ENCODE measurements around the gene SECTM1. TPM values are rescaled to one million over a fixed set of nuclear protein-coding genes. Genes with fewer than 3 reads are reported as not detected.
A peak's percentile ranks its signal among the peaks of the same experiment; 100 is the strongest.

SECTM1 gene
- total RNA-seq, 1 experiment from 2014 or later = 0.50 TPM

DNA sequence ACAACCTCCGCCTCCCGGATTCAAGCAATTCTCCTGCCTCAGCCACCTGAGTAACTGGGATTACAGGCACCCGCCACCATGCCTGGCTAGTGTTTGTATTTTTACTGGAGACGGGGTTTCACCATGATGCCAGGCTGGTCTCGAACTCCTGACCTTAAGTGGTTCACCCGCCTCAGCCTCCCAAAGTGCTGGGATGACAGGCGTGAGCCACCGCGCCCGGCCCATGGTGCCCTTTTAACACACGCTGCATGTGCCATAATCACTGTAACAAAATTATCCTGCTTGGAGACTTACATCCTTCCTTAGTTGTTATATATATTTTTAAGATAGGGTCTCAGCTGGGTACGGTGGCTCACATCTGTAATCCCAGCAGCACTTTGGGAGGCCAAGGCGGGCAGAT is 21.6 kb downstream of the SECTM1 start:
- in situ Hi-C loops (cut with HindIII; ENCODE audit: low pct_unique_long_range_greater_than_20kb, low sequenced_read_pairs) = no loop called here
- DNase-seq (ENCODE audit: low read depth, low spot score) = no peak

DNA sequence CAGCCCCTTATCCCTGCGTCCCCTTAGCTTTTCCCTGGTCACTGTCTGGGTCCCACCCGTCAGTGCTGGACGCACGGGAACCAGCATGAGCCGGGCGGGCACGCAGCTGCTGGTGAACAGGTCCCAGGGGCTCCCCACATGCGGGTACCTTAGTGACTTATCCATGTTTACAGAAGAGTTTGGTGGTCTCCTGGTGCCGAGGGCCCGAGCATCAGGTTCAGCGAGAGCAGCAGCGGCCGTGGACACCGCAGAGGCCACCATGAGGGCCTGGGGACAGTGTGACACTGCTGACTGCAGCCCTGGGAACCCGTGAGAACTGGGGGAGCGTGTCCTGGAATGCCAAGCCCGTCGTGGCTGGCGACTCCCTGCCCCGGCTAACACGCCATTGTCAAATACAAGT is 22.7 kb downstream of the SECTM1 start:
- DNase-seq (ENCODE audit: low read depth, low spot score) = no peak
- in situ Hi-C loops (cut with HindIII; ENCODE audit: low pct_unique_long_range_greater_than_20kb, low sequenced_read_pairs) = no loop called here

- in situ Hi-C loops (cut with HindIII; ENCODE audit: low pct_unique_long_range_greater_than_20kb, low sequenced_read_pairs) = no loop called here
- no peak for DNase-seq (ENCODE audit: low read depth, low spot score)
Measured at GRCh38 chr17:82309656-82310570, 23.7 kb downstream of the SECTM1 start.

DNA sequence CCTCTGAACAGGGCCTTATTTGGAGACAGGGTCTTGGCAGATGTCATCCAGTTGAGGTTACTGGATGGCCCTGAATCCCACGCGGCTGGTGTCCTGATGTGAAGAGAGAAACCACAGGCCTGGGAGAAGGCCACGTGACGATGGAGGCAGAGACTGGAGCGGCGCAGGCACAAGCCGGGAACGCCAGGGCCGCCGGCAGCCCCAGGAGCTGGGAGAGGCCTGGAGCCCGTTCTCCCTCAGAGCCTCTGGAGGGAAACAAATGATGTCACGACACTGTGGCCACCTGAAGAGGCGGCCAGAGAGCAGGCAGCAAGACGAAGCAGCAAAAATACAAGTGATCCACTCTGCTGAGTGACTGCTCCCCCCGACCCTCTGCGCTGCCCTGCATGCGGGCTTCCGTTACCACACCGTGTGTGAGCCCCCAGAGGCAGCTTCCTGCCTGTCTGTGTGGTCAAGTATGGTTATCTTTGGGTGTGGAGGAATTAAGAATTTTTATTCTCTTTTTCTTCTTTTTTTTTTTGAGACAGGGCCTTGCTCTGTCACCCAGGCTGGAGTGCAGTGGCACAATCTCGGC is 27.8 kb downstream of the SECTM1 start:
- no peak for DNase-seq (ENCODE audit: low read depth, low spot score)
- in situ Hi-C loops (cut with HindIII; ENCODE audit: low pct_unique_long_range_greater_than_20kb, low sequenced_read_pairs) = no loop called here

DNA sequence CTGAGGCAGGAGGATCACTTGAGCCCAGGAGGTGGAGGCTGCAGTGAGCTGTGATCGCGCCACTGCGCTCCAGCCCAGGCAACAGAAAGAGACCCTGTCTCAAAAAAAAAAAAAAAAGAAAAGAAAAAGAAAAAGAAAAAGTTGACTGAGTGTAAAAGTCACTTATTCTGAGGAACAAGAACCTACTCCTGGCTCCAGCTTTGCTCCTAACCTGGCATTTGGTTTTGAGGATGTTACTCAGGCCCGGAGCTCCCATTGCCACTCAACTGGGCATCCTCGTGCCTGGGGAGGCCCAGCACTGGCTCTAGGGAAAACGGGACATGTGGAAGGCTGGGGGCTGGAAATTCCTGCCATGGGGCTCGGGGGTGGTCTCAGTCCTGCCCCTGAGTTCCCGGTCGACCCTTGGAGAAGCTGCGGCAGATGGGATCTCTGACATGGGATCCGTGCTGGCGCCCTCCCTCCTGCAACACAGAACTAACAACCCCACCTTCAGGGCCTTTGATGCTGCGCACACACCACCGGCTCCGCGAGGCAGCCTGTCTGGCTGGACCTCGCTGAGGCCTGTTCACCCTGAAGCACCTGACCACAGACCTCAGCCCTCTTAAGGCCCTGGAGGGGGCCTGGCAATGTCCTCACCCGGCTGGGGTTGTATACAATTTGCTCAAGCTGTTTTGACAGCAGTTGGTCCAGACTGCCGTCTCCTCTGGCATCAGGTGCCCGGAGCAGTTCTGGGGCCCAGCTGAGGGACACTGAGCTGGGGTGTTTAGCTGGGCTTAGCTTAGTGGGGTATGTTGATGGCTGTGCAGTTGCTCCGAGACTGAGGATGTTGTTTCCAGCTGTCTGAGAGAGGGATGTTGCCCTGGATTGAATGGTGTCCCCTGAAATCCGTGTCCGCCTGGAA is 28.5 kb downstream of the SECTM1 start:
- no peak for DNase-seq (ENCODE audit: low read depth, low spot score)
- in situ Hi-C loops (cut with HindIII; ENCODE audit: low pct_unique_long_range_greater_than_20kb, low sequenced_read_pairs) = no loop called here

GRCh38 chr17:82303944-82304808 is 29.4 kb downstream of the SECTM1 start:
- DNase-seq (ENCODE audit: low read depth, low spot score) = no peak

GRCh38 chr17:82302991-82303943 is 30.3 kb downstream of the SECTM1 start:
- in situ Hi-C loops (cut with HindIII; ENCODE audit: low pct_unique_long_range_greater_than_20kb, low sequenced_read_pairs) = no loop called here
- no peak for DNase-seq (ENCODE audit: low read depth, low spot score)

More at GRCh38 chr17:82303944-82304808, 29.4 kb downstream of the SECTM1 start:
- in situ Hi-C loops (cut with HindIII; ENCODE audit: low pct_unique_long_range_greater_than_20kb, low sequenced_read_pairs) = no loop called here

- in situ Hi-C loops (cut with HindIII; ENCODE audit: low pct_unique_long_range_greater_than_20kb, low sequenced_read_pairs) = no loop called here
- no peak for DNase-seq (ENCODE audit: low read depth, low spot score)
Measured at GRCh38 chr17:82302568-82302963, 31.0 kb downstream of the SECTM1 start.

DNA sequence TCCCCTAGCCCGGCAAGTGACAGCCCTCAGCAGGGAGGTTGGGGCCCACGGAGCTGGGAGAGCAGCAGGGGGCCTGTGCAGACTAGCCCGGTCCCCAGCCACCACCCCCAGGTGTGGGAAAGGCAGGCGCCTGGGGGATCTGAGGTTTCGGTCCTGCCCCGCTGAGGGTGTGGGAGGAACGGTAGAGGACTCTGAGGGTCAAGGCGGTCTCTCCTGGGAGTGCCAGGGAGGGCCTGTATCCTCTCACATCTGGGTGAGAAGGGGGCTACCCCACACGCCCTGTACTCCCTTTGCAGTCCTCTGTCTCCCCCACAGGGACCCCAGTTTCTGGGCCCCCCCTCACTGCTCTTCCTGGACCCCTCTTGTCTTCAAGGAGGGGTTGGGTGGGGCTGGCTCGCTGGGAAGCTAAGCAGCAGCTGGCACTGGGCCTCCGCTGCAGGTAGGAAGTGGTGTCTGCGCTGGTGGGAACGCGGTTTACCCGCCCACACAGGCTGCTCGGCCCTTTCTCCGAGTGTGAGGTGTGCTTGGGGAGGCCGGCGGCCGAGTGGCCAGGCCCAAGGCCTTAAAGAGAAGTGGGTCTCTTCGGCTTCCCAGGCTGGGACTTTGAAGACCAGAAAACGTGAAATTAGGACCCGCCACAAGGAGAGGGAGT is 31.5 kb downstream of the SECTM1 start:
- DNase-seq (ENCODE audit: low read depth, low spot score) = no peak
- in situ Hi-C loops (cut with HindIII; ENCODE audit: low pct_unique_long_range_greater_than_20kb, low sequenced_read_pairs) = no loop called here

GRCh38 chr17:82301300-82301915 is 32.2 kb downstream of the SECTM1 start:
- in situ Hi-C loops (cut with HindIII; ENCODE audit: low pct_unique_long_range_greater_than_20kb, low sequenced_read_pairs) = no loop called here
- DNase-seq (ENCODE audit: low read depth, low spot score) = no peak

DNA sequence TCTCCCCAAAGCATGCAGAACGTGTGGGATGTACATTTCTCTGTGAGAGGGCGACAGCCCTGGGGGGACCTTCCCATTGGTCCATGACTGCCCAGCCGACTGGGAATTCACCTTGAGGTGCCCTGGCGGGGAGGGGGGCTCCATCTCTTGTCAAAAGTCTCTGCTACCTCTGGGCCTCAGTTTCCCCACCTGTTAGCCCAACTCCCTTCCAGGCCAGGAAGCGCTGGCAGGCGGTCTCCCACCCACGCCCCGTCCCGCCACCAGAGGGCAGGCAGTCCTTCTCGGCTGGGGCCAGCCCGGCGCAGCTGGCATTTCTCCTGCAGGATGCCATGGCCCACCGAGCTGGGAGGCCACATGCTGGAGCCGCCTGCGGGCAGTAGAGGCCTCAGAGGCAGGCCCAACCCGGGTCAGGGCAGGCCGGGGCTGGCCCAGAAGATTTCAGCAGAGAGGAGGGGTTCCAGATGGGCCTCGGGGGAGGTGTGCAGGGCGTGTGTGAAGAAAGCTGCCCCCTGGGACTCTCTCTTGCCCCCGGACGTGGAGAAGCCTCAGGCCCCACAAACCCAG is 32.8 kb downstream of the SECTM1 start:
- in situ Hi-C loops (cut with HindIII; ENCODE audit: low pct_unique_long_range_greater_than_20kb, low sequenced_read_pairs) = no loop called here
- peak; percentile 60 for DNase-seq (ENCODE audit: low read depth, low spot score)

- in situ Hi-C loops (cut with HindIII; ENCODE audit: low pct_unique_long_range_greater_than_20kb, low sequenced_read_pairs) = no loop called here
- no peak for DNase-seq (ENCODE audit: low read depth, low spot score)
Measured at GRCh38 chr17:82300228-82300627, 33.3 kb downstream of the SECTM1 start.

GRCh38 chr17:82299452-82299851 is 34.1 kb downstream of the SECTM1 start:
- in situ Hi-C loops (cut with HindIII; ENCODE audit: low pct_unique_long_range_greater_than_20kb, low sequenced_read_pairs) = no loop called here
- DNase-seq (ENCODE audit: low read depth, low spot score) = no peak

DNA sequence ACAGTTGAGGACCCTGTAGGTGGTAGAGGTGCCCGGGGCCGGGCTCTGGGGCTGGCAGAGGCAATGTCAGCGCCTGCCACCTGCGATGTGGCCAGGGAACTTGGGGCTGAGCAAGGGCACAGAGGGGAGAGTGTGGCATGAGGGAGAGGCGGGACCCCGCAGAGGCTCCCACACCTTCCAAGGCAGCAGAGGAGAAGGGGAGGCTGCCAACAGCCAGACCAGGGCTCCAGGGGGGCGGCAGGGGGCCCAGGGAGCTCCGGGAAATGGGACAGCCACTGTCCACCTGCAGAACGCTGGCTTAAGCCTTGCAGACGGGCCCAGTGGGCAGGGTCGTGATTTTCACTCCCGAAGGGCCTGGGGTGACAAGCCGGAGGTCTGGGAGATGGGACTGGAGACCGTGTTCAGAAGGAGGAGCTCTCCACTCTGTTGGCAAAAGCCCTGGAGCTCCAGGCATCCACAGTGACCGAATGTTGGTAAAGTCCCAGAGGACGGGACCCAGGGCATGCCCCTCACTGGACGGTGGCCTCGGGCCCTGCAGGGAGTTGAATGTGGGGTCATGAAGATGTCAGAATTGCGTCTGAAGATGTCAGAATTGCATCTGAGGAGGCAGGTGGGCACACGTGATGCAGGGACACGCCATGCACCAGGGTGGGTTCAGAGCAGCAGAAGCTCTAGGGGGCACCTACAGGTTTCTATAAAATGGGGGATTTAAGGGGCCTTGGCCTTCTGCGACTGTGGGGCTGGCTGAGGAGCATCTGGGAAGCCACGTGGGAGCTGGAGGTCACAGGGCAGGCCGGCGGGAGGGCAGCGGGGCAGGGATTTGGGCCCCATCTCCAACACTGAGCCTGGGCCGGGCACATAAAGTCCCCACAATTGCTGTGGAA is 34.8 kb downstream of the SECTM1 start:
- in situ Hi-C loops (cut with HindIII; ENCODE audit: low pct_unique_long_range_greater_than_20kb, low sequenced_read_pairs) = no loop called here
- no peak for DNase-seq (ENCODE audit: low read depth, low spot score)
